GM03348 (cell line): ENCODE measurements around the gene JPH3.
"Not testable (repeated sequence)": the region's sequence is repeated elsewhere in the genome, so short reads cannot be mapped to it uniquely, and the experiment has no call there.

Experiments
- DNase-seq: peaks from one replicate; pipeline ENCODE4 v3.0.0; 2012; ENCODE audit warnings: low spot score

Gene JPH3

DNA sequence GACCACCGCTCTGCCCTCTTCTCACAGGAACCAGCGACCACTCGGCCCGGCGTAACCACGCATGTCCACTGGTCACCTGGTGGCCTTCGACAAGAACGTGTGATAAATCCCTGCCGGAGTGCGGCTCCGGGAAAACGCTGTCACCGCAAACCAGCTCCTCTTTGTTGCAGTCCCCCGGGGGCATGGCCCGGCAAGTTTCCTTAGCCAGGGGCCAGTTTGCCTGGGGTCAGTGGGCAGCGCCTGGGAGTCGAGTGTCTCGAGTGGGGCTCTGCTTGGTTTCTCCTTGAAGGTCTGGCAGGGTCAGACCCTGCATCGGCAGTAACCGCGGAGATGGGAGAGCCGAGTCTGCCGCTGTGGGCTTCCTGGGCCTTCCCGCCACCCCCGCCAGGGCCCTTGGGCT, 52.5 kb downstream of the JPH3 start:
- no peak for DNase-seq

GRCh38 chr16:87656328-87656727, 54.0 kb downstream of the JPH3 start:
- DNase-seq, result no peak

GRCh38 chr16:87657621-87658192, 55.4 kb downstream of the JPH3 start:
- no peak for DNase-seq

DNA sequence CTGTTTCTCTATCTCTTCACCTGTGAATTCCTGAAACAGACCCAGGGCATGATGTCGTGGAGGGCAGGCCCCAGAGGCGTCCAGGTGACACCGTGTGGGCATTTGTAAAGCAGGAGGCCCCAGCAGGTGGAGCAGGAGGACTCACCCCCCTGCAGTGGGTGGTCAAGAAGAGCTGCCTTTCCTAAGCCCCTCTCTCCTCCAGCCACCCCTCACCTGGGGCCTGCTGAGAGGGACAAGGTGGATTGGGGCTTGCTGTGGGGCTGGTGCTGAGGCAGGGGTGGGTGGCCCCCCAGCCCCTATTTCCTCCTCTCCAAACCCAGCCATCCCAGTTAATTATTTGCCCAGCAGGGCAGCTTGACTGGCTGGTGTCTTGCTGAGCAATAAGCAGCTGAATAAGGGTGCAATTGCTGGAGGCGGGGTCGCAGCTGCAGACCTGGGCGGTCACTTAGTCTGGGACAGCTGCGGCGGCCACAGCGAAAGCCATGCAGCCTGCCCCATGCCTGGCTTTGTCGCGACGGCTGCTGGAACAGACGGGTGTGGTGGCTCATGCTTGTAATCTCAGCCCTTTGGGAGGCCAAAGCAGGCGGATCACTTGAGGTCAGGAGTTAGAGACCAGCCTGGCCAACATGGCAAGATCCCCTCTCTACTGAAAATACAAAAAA, 56.4 kb downstream of the JPH3 start:
- DNase-seq, result no peak

DNA sequence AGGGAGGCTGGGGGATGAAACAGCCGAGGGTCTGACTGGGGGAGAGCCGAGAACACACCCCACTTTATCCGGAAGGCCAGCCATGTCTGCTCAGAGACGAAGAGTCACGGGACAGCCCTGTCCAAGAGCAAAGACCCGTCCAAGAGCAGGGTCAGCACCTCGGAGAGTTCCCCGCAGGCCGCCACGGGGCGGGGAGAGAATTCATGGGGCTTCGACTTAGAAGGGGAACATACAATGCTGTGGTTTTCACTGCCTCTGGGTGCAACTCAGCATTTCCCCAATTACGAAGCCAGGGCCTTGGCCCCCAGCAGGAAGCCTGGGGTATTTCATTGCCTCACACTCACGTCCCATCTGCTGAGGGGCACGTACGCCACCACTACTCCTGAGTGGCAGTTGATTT, 59.3 kb downstream of the JPH3 start:
- peak; percentile 85 for DNase-seq

DNA sequence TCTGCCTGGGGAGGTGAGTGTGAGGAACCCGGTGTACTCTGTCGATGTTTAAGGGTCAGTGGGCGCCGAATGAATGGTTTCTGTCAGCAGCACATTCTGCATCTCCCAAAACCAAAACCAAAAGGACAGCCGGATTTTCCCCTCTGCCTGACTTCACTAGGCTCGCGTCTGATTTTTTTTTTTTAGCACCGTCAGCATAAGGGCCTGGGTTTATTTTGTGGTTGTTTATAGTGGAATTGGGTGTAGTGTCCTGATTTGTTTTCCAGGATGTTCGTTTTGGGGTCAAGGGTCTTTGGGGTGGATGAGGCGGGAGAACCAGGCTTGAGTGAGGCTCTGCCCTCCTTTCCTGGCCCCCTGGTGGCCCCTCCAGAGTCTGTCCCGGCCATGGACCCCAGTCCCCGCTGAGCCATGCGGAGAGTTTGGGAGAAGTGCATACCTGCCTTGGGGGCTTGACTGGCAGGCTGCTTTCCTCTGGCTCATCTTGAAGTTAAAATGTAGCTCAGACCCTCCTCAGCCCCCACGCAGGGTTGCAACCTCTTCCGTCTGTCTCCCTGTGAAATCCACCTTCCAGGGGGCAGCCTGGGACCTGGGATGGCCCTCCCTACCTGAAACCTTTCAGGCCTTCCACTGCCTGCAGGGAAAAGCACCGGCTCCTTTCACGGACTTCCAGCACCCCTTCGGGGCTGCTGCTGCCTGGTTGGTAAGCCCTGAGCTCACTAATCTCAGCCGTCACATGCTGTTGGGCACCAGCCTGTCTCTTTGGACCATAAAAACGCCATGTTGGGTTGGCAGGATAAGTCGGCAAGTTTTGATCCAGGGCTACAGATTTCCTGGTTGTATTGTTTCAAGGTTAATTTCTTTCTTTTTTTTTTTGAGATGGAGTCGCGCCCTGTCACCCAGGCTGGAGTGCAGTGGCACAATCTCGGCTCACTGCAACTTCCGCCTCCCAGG, 60.2 kb downstream of the JPH3 start:
- DNase-seq, result no peak

GRCh38 chr16:87664792-87665191, 62.5 kb downstream of the JPH3 start:
- no peak for DNase-seq

DNA sequence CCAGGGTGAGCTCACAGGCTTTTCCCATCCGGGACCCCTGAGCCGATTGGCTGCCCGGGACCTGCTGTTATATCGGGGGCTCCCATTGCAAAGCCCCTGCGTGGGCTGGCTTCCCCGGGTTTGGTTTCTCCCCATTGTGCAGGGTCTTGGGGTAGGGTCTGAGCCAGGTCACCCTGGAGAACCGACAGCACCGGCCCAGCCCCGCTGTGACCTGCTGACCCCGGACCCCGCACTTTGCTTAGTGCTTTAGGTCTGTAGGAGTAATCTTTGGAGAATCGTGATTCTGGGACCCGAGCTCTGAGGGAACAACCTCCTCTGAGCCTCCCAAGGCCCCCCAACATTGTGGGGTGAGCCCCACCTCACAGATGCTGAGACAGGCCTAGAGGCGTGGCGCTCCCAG, 62.9 kb downstream of the JPH3 start:
- no peak for DNase-seq

DNA sequence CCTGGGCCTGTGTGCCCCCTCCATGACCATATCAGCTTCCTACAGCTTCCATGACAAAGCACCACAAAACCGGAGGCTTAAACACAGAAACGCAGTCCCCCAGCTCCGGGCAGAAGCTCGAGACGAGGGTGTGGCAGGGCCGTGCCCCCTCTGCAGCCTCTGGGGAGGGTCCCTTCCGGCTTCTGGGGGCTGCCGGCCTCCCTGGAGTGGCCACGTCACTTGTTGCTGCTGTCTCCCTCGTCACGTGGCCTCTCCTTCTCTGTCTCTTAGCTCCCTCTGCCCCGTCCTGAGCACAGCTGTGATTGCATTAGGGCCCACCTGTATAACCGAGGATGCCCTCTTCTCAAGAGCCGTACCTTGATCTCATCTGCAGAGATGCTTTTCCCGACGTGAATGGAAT, 64.6 kb downstream of the JPH3 start:
- no peak for DNase-seq

GRCh38 chr16:87667443-87667842, 65.1 kb downstream of the JPH3 start:
- DNase-seq, result no peak

DNA sequence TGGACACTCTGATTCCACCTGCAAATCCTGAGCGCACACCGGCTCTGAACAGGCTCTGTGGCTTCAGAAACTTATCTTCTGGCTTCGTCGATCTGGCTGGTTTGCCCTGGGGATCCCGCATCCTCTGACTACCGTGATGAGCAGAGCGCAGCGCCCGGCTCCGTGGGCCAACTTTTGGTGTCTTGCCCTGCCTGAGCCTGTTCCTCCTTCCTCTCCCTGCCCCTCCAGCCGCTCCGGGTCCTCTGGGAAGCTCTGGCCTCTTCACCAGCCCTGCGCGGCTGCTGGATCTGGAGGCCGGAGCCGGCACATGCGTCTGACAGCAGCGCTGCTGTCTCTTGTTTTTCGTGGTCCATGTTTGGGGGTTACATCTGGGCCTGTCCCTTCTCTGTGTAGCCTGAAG, 65.6 kb downstream of the JPH3 start:
- DNase-seq, result no peak

- DNase-seq, result no peak
These were observed 67.4 kb downstream of the JPH3 start for GRCh38 chr16:87669672-87670071.

GRCh38 chr16:87671221-87671620, 68.9 kb downstream of the JPH3 start:
- no peak for DNase-seq

DNA sequence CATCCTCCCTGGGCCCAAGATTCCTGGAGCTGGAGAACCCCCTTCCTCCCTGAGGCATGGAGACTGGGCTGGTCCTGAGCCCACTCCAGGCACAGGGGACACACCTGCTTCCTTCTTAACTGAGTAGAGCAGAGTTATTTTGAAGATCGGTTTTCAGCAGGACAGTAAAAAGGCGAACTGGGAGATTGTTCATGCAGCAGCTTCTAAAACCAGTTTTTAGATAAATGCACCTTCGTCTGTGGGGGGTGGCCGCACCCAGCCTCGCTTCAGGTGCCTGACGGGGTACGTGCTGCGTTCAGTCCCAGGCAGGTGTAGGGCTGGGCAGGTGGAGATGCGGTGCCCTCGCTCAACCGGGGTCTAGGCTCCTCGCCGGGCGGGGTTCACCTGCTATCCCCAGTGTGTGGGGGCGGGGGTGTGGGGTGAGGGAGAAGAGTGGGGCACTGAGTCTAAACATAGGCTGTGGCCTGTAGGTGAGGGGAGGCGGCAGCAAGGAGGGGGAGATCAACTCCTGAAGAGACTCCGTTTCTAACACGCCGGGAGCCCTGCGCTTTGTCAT, 69.5 kb downstream of the JPH3 start:
- no peak for DNase-seq

- no peak for DNase-seq
These were observed 72.1 kb downstream of the JPH3 start for GRCh38 chr16:87674419-87674818.

- DNase-seq, result no peak
These were observed 72.9 kb downstream of the JPH3 start for GRCh38 chr16:87675111-87675719.

- DNase-seq, result no peak
These were observed 75.5 kb downstream of the JPH3 start for GRCh38 chr16:87677830-87678229.

DNA sequence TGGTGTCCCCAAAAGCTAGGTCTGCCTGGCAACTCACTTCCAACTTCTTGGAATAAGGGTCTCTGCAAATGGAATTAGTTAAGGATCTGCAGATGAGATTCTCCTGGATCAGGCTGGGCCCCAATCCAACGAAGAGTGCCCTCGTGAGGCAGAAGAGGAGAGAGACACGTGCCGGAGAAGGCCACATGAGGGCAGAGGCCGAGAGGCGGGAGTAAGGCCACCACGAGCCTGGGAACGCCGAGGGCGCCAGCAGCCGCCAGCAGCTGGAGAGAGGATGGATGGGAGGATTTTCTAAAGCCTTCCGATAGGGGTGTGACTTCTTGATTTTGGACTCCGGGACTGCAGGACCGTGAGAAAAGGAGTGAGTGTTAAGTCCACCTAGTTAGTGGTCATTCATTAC, 76.3 kb downstream of the JPH3 start:
- DNase-seq, result peak; percentile 47

DNA sequence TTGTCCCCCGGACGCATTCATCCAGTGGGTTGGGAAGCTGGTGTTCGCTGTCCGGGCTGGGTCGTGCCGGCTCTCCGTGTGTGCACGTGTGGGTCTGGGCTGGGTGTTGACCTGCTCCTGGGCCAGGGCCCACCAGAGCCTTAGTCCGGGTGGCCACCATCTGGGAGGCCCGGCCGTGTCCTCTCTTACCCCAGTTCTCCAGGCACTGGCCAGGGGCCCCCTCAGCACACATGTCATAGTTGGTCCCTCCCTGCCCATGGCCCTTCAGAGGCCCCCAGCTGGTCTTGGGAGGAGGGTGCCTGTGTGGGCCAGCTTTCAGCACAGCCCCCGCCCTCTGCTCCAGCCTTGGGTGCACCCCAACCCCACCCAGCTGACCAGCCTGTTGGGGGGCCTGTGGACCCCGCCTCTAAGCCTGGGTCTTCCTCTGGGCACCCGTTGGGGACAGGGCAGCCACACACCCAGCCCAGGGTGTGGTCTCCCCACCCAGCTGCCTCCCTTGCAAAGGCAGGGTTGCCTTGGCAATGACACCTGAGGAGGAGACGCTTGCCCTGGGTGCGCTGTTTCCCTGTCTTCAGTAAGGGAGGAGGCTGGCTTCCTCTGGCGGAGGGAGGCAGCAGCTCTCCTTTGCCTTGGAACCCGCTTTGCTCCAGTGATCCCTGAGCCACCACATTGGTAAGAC, 77.4 kb downstream of the JPH3 start:
- no peak for DNase-seq

GRCh38 chr16:87680272-87680644, 78.0 kb downstream of the JPH3 start:
- DNase-seq, result no peak

DNA sequence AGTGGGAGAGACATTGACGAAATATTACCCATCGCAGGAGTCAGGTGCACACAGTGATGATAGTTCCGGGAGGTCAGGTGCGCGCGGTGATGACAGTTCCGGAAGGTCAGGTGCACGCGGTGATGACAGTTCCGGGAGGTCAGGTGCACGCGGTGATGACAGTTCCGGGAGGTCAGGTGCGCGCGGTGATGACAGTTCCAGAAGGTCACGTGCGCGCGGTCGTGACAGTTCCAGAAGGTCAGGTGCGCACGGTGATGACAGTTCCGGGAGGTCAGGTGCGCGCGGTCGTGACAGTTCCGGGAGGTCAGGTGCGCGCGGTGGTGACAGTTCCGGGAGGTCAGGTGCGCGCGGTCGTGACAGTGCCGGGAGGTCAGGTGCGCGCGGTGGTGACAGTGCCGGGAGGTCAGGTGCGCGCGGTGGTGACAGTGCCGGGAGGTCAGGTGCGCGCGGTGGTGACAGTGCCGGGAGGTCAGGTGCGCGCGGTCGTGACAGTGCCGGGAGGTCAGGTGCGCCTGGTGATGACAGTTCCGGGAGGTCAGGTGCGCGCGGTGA, 78.8 kb downstream of the JPH3 start:
- not testable (repeated sequence) for DNase-seq
